ENCODE data around the gene ATXN7L3. TPM values are rescaled to one million over a fixed set of nuclear protein-coding genes. Genes with fewer than 3 reads are reported as not detected.

ATXN7L3 gene
- total RNA-seq, 1 donor from 2014 or later: 38.9 TPM

DNA sequence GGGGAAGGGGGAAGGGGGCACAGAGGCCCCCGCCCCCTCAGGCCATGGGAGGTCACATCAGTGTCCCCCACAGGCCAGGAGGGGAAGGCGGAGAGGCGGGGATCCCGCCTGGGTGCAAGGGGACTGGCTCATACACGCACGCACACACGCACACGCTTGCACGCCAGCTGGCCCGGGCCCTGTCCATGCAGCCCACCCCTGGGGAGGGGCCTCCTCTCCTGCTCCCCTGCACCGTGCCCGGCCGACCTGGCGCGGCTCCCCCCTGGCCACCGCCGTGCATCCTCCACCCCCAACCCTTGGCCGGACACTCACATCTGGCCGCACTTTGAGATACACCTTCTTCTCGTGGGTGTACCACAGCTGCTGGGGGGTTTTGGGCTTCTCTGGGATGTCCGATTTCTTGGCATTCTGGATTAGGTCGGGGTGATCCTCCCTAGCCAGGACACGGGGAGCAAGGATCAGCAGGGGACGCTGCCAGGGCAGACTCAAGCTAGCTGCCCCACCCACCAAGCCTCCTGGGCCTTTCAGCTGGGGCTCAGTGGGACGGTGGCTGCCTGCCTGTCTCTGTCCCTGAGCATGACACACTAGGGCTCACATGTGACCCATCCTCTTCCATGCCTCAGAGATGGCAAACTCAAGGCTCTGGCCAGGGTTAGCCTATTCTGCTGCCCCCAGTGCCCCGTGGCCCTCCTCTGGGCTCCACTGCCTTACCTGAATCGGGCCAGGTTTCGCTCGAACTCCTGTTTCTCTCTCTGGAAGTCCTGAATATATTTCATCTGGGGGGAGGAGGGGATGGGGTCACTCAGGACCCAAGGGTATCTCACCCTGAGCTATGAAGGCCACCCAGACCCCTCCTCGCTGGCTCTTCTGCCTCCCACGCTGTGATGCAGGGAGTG lies 13.1 kb upstream of the ATXN7L3 start:
- no peak overlapping the region for H3K27ac Mint-ChIP-seq
- peaks cover 1% of the 10 kb centered on the region for H3K4me1 ChIP-seq
- no peak overlapping the region for H3K9ac ChIP-seq
- peaks cover 8% of the 10 kb centered on the region for H3K27me3 Mint-ChIP-seq (ENCODE audit: insufficient read depth, low read depth)
- peaks cover 23% of the 10 kb centered on the region for H3F3A ChIP-seq (ENCODE audit: low read depth)
- H3K4me1 Mint-ChIP-seq: peaks cover 17% of the 10 kb centered on the region
- no peak overlapping the region for H3K27ac ChIP-seq
- H3K36me3 ChIP-seq: peaks cover 3% of the 10 kb centered on the region
- H3K4me3 ChIP-seq: no peak overlapping the region
- H3K4me2 ChIP-seq: no peak overlapping the region
- H3K36me3 Mint-ChIP-seq: peaks cover 21% of the 10 kb centered on the region
- TF ChIP-seq EZH2phosphoT487 (IDR thresholded peaks at IDR 0.05) (no peak), EZH2 (IDR thresholded peaks at IDR 0.05) (no peak)
- TF ChIP-seq, protein P1, sequence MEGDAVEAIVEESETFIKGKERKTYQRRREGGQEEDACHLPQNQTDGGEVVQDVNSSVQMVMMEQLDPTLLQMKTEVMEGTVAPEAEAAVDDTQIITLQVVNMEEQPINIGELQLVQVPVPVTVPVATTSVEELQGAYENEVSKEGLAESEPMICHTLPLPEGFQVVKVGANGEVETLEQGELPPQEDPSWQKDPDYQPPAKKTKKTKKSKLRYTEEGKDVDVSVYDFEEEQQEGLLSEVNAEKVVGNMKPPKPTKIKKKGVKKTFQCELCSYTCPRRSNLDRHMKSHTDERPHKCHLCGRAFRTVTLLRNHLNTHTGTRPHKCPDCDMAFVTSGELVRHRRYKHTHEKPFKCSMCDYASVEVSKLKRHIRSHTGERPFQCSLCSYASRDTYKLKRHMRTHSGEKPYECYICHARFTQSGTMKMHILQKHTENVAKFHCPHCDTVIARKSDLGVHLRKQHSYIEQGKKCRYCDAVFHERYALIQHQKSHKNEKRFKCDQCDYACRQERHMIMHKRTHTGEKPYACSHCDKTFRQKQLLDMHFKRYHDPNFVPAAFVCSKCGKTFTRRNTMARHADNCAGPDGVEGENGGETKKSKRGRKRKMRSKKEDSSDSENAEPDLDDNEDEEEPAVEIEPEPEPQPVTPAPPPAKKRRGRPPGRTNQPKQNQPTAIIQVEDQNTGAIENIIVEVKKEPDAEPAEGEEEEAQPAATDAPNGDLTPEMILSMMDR (IDR thresholded peaks at IDR 0.05): no peak
- H3K9me3 Mint-ChIP-seq: no peaks in the 10 kb centered on the region
- no peak for DNase-seq (ENCODE audit: low spot score)
- no peaks in the 10 kb centered on the region for H3K9me3 ChIP-seq (ENCODE audit: low read depth)
- H3K27me3 ChIP-seq: no peaks in the 10 kb centered on the region
- no peak overlapping the region for H3K4me3 Mint-ChIP-seq
- peaks cover 24% of the 10 kb centered on the region for H3K79me2 ChIP-seq (ENCODE audit: low read depth)
- H4K20me1 ChIP-seq (ENCODE audit: low read depth): peaks cover 47% of the 10 kb centered on the region
- H2AFZ ChIP-seq (replicated peaks): no peak overlapping the region

GRCh38 chr17:44211281-44212265 lies 11.9 kb upstream of the ATXN7L3 start:
- Mint-ChIP-seq H3K9me3 (no peaks in the 10 kb centered on the region), H3K4me3 (no peak overlapping the region), H3K4me1 (peaks cover 8% of the 10 kb centered on the region), H3K36me3 (peaks cover 20% of the 10 kb centered on the region), H3K27me3 (ENCODE audit: insufficient read depth, low read depth) (peaks cover 4% of the 10 kb centered on the region), H3K27ac (no peak overlapping the region)
- H3K79me2 ChIP-seq (ENCODE audit: low read depth): peaks cover 12% of the 10 kb centered on the region
- H3F3A ChIP-seq (ENCODE audit: low read depth): peaks cover 25% of the 10 kb centered on the region
- no peak overlapping the region for H2AFZ ChIP-seq (replicated peaks)
- H3K36me3 ChIP-seq: peaks cover 3% of the 10 kb centered on the region
- no peak overlapping the region for H3K4me2 ChIP-seq
- H3K4me1 ChIP-seq: no peaks in the 10 kb centered on the region
- TF ChIP-seq, protein P1 (IDR thresholded peaks at IDR 0.05): no peak
- TF ChIP-seq EZH2phosphoT487 (IDR thresholded peaks at IDR 0.05) (no peak), EZH2 (IDR thresholded peaks at IDR 0.05) (no peak)
- H3K9me3 ChIP-seq (ENCODE audit: low read depth): no peaks in the 10 kb centered on the region
- H4K20me1 ChIP-seq (ENCODE audit: low read depth): peaks cover 35% of the 10 kb centered on the region
- no peak for DNase-seq (ENCODE audit: low spot score)
- H3K9ac ChIP-seq: no peak overlapping the region
- H3K27ac ChIP-seq: no peak overlapping the region
- H3K4me3 ChIP-seq: no peak overlapping the region
- no peaks in the 10 kb centered on the region for H3K27me3 ChIP-seq

DNA sequence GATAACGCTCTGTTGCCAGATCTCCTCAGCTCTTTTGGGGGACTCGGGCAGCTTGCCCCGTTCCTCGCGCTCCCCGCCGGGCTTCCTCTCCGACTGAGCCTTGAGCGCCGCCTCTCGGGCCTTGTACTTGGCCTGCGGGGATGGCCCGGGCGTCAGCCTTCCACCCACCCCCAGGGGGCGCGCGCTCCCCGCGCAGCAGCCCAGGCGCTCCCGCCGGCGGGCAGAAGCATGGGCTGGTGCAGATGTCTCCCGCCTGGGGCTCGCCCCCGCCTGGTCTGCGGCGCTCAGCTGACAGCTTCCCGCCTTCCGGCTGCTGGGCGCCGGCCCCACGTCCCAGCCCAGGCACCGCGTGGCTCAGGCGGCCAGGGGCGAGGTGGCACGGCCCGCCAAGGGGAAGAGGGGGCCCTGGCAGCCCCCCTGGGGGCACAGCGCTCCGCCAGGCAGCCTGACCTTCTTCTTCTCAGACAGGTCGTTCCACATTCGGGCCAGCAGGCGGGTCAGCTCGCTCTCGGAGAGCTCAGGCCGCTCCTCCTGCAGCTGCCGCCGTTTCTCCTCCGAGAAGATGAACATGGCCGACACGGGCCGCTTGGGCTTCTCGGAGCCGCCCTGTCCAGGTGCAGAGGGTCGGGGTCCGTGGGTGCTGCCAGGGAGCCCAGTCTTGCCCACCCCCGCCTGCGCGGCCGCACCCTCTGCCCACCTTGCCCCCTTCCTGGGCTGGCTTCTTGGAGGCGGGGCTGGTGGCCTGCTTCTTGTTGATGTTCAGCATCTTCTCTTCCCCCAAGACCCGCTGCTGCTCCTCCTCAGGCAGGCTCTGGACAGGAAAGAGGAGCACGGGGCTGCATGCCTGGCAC lies 10.9 kb upstream of the ATXN7L3 start:
- H3K79me2 ChIP-seq (ENCODE audit: low read depth): peaks cover 2% of the 10 kb centered on the region
- peaks cover 4% of the 10 kb centered on the region for H3K27me3 Mint-ChIP-seq (ENCODE audit: insufficient read depth, low read depth)
- H3K4me1 ChIP-seq: no peaks in the 10 kb centered on the region
- H3K9me3 ChIP-seq (ENCODE audit: low read depth): no peaks in the 10 kb centered on the region
- peak; percentile 92 for DNase-seq (ENCODE audit: low spot score)
- no peaks in the 10 kb centered on the region for H3K27me3 ChIP-seq
- H3K4me3 Mint-ChIP-seq: no peak overlapping the region
- H3K9ac ChIP-seq: no peak overlapping the region
- peaks cover 8% of the 10 kb centered on the region for H3K4me1 Mint-ChIP-seq
- H3K36me3 Mint-ChIP-seq: peaks cover 21% of the 10 kb centered on the region
- no peaks in the 10 kb centered on the region for H3K9me3 Mint-ChIP-seq
- H3K27ac ChIP-seq: no peak overlapping the region
- no peak for TF ChIP-seq EZH2phosphoT487 (IDR thresholded peaks at IDR 0.05)
- TF ChIP-seq, protein P1 (IDR thresholded peaks at IDR 0.05): peak; percentile 88
- no peak overlapping the region for H3K4me3 ChIP-seq
- H4K20me1 ChIP-seq (ENCODE audit: low read depth): peaks cover 25% of the 10 kb centered on the region
- H3K36me3 ChIP-seq: peaks cover 3% of the 10 kb centered on the region
- H3F3A ChIP-seq (ENCODE audit: low read depth): peaks cover 20% of the 10 kb centered on the region
- peak overlapping the region; percentile 56 for H3K4me2 ChIP-seq
- no peak overlapping the region for H2AFZ ChIP-seq (replicated peaks)
- no peak overlapping the region for H3K27ac Mint-ChIP-seq

All from neural progenitor cell (in vitro differentiated cells).